ENCODE measurements around the gene IL23A. TPM values are rescaled to one million over a fixed set of nuclear protein-coding genes. Genes with fewer than 3 reads are reported as not detected.
"Not testable (repeated sequence)": the region's sequence is repeated elsewhere in the genome, so short reads cannot be mapped to it uniquely, and the experiment has no call there.

Gene IL23A
- total and polyA plus RNA-seq, 12 donors = 0.20 to 0.57 (median 0.41) TPM; not detected in 6

DNA sequence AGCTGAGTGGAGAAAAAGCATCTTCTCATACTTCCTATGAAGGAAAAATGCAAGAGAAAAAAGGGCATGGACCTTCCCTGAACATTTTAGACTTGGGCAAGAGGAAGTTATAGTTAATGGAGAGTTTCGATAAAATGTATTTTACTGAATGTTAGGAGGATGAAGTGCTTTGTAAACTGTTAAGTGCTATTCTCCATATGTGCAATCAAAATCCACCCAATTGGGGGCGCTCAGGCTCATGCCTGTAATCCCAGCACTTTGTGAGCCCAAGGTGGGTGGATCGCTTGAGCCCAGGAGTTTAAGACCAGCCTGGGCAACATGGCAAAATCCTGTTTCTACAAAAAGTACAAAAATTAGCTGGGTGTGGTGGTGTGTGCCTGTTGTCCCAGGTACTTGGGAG is 21.0 kb upstream of the IL23A start:
- Histone ChIP-seq H3K4me1 (peaks cover 7 to 23% (median 16%) of the 10 kb centered on the region in 9 donors), H3K9me3 (no peaks in the 10 kb centered on the region), H3K27ac (no peak overlapping the region), H3K27me3 (no peaks in the 10 kb centered on the region), H3K4me3 (no peak overlapping the region), H3K36me3 (peaks cover 0 to 74% (median 36%) of the 10 kb centered on the region in 9 donors)
- TF ChIP-seq, protein P1, sequence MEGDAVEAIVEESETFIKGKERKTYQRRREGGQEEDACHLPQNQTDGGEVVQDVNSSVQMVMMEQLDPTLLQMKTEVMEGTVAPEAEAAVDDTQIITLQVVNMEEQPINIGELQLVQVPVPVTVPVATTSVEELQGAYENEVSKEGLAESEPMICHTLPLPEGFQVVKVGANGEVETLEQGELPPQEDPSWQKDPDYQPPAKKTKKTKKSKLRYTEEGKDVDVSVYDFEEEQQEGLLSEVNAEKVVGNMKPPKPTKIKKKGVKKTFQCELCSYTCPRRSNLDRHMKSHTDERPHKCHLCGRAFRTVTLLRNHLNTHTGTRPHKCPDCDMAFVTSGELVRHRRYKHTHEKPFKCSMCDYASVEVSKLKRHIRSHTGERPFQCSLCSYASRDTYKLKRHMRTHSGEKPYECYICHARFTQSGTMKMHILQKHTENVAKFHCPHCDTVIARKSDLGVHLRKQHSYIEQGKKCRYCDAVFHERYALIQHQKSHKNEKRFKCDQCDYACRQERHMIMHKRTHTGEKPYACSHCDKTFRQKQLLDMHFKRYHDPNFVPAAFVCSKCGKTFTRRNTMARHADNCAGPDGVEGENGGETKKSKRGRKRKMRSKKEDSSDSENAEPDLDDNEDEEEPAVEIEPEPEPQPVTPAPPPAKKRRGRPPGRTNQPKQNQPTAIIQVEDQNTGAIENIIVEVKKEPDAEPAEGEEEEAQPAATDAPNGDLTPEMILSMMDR (IDR thresholded peaks at IDR 0.05) = no peak
- no peak for ATAC-seq
- no peak for DNase-seq
- intact Hi-C loops (cut with DNase I) = loop anchor here in 5 of 10 donors (2.0 to 10.0 kb wide), 3 partner anchors 17 to 147 kb away; partner anchors contain the start of genes SPRYD4 (in 4 of the 5) and CS (in 1 of the 5)
- 94% methylated on average over 3 of the region's 3 CpGs for WGBS, 2 donors

DNA sequence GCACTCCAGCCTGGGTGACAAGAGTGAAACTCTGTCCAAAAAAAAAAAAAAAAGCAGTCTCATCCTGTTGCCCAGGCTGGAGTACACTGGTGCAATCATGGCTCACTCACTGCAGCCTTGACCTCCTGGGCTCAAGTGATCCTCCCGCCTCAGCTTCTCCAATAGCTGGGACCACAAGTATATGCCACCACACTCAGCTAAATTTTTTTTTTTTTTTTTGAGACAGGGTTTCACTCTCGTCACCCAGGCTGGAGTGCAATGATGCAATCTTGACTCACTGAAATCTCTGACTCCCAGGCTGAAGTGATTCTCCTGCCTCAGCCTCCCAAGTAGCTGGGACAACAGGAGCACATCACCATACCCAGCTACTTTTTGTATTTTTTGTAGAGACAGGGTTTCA is 17.7 kb upstream of the IL23A start:
- Histone ChIP-seq H3K4me1 (peaks cover 0 to 8% (median 6%) of the 10 kb centered on the region in 9 donors), H3K27ac (no peak overlapping the region), H3K36me3 (peaks cover 0 to 87% (median 66%) of the 10 kb centered on the region in 9 donors), H3K4me3 (no peak overlapping the region), H3K9me3 (no peaks in the 10 kb centered on the region), H3K27me3 (no peaks in the 10 kb centered on the region)
- no peak for ATAC-seq
- TF ChIP-seq, protein P1 (IDR thresholded peaks at IDR 0.05) = no peak
- intact Hi-C loops (cut with DNase I) = no loop called here
- no peak for DNase-seq
- 93 to 100% methylated on average over 2 of the region's 2 CpGs for WGBS, 2 donors

DNA sequence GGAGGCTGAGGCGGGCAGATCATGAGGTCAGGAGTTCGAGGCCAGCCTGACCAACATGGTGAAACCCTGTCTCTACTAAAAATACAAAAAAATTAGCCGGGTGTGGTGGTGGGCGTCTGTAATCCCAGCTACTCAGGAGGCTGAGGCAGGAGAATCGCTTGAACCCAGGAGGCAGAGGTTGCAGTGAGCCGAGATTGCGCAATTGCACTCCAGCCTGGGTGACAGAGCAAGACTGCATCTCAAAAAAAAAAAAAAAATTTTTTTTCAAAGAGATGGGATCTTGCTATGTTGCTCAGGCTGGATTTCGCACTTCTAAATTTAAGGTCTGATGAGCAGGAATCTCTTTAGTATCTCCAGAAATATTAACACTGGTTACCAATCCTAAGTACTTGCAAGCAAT is 17.1 kb upstream of the IL23A start:
- H3K27me3 ChIP-seq; H3K4me1 ChIP-seq; H3K9me3 ChIP-seq; ATAC-seq; intact Hi-C loops (cut with DNase I); DNase-seq; H3K4me3 ChIP-seq; H3K27ac ChIP-seq: not testable (repeated sequence)
- H3K36me3 ChIP-seq = peaks cover 0 to 93% (median 72%) of the 10 kb centered on the region in 9 donors
- 88 to 94% methylated on average over 8 of the region's 8 CpGs for WGBS, 2 donors

DNA sequence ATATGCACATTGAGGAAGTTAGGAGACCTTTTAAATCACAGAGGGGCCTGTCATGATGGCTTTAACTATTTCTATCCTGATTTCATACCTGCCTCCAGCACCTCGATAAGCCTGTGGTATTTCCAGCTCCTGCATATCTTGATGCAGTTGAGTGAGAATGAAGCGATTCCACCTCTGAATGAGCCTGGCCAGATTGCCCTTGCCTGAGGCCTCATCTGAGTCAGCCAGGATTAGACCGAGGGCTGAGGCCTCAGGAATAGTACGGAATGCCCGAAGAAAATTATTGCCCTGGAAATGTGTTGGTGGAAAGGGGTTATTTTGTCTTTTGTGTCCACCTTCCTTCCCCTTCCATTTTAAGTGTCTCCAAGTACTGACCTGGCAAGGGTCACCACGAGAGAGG is 14.5 kb upstream of the IL23A start:
- DNase-seq = no peak
- intact Hi-C loops (cut with DNase I) = no loop called here
- 85 to 93% methylated on average over 6 of the region's 6 CpGs for WGBS, 2 donors

DNA sequence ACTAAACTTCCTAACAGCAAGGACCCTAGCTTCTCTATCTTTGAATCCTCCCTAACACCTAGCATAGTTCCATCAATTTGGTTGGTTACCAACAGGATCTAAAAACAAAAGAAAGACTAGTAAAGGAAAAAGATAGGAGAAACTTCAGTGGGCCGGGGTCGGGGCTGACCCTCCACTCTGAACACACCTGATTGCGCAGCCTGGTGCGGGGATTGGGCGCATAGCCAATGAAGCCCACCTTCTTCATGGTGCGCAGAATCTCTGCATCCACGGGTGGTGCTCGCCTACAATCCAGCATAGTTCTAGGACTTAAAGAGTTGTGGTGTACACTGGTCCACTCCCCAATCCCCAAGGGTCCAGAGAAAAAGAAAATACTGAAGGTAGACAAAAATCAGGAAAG is 12.6 kb upstream of the IL23A start:
- Histone ChIP-seq H3K27me3 (no peaks in the 10 kb centered on the region), H3K9me3 (no peaks in the 10 kb centered on the region), H3K36me3 (peaks cover 0 to 87% (median 61%) of the 10 kb centered on the region in 9 donors), H3K4me1 (no peaks in the 10 kb centered on the region), H3K27ac (no peak overlapping the region), H3K4me3 (no peak overlapping the region)
- WGBS, 2 donors = 95 to 98% methylated on average over 8 of the region's 8 CpGs
- TF ChIP-seq, protein P1 (IDR thresholded peaks at IDR 0.05) = no peak
- ATAC-seq = no peak
- intact Hi-C loops (cut with DNase I) = no loop called here
- no peak for DNase-seq

More for the DNA sequence above, 14.5 kb upstream of the IL23A start:
- H3K9me3 ChIP-seq = no peaks in the 10 kb centered on the region
- no peak for ATAC-seq
- H3K4me1 ChIP-seq = no peaks in the 10 kb centered on the region
- no peaks in the 10 kb centered on the region for H3K27me3 ChIP-seq
- peaks cover 0 to 100% (median 74%) of the 10 kb centered on the region in 9 donors for H3K36me3 ChIP-seq
- TF ChIP-seq, protein P1 (IDR thresholded peaks at IDR 0.05) = no peak
- no peak overlapping the region for H3K4me3 ChIP-seq
- no peak overlapping the region for H3K27ac ChIP-seq

Data from heart right ventricle (tissue), 16 donors.